ENCODE data around the gene TGIF1.
"Not testable (repeated sequence)": the region's sequence is repeated elsewhere in the genome, so short reads cannot be mapped to it uniquely, and the experiment has no call there.

TGIF1 gene

GRCh38 chr18:3450012-3450798 is at the start of gene TGIF1:
TGIF1 (plus strand) TSS chr18:3450172; CDS start chr18:3450490, 318 bp downstream.
- DNase-seq: no peak

GRCh38 chr18:3400567-3401296 is 49.2 kb upstream of the TGIF1 start:
- DNase-seq: no peak

- no peak for DNase-seq
These were observed 48.0 kb upstream of the TGIF1 start for GRCh38 chr18:3401669-3402620.

GRCh38 chr18:3402982-3403451 is 47.0 kb upstream of the TGIF1 start:
- DNase-seq: no peak

GRCh38 chr18:3405713-3406112 is 44.3 kb upstream of the TGIF1 start:
- DNase-seq: no peak

- no peak for DNase-seq
These were observed 41.9 kb upstream of the TGIF1 start for GRCh38 chr18:3408107-3408506.

GRCh38 chr18:3409811-3410210 is 40.2 kb upstream of the TGIF1 start:
- no peak for DNase-seq

GRCh38 chr18:3410273-3410672 is 39.7 kb upstream of the TGIF1 start:
- no peak for DNase-seq

GRCh38 chr18:3410876-3411275 is 39.1 kb upstream of the TGIF1 start:
- DNase-seq: not testable (repeated sequence)

GRCh38 chr18:3411327-3411726 is 38.6 kb upstream of the TGIF1 start:
- DNase-seq: no peak

- no peak for DNase-seq
These were observed 38.1 kb upstream of the TGIF1 start for GRCh38 chr18:3411854-3412268.

GRCh38 chr18:3412528-3412927 is 37.4 kb upstream of the TGIF1 start:
- not testable (repeated sequence) for DNase-seq

- DNase-seq: no peak
These were observed 34.9 kb upstream of the TGIF1 start for GRCh38 chr18:3415110-3415509.

GRCh38 chr18:3418083-3418482 is 31.9 kb upstream of the TGIF1 start:
- DNase-seq: no peak

- DNase-seq: no peak
These were observed 29.1 kb upstream of the TGIF1 start for GRCh38 chr18:3420919-3421279.

- DNase-seq: no peak
These were observed 27.1 kb upstream of the TGIF1 start for GRCh38 chr18:3422905-3423304.

- DNase-seq: no peak
These were observed 25.6 kb upstream of the TGIF1 start for GRCh38 chr18:3424280-3424890.

- no peak for DNase-seq
These were observed 24.9 kb upstream of the TGIF1 start for GRCh38 chr18:3425030-3425429.

GRCh38 chr18:3425446-3425845 is 24.5 kb upstream of the TGIF1 start:
- DNase-seq: no peak

GRCh38 chr18:3426074-3426473 is 23.9 kb upstream of the TGIF1 start:
- DNase-seq: no peak

GRCh38 chr18:3427944-3428343 is 22.0 kb upstream of the TGIF1 start:
- DNase-seq: no peak

GRCh38 chr18:3429121-3429520 is 20.9 kb upstream of the TGIF1 start:
- DNase-seq: no peak

GRCh38 chr18:3434685-3435084 is 15.3 kb upstream of the TGIF1 start:
- no peak for DNase-seq

Measured in cerebellar nuclear complex (tissue), 1 donor.